HepG2 (cell line): ENCODE measurements around the gene PNLDC1. TPM values are rescaled to one million over a fixed set of nuclear protein-coding genes. Genes with fewer than 3 reads are reported as not detected.

Source experiments
- ADNP ChIP-seq: sonication (generic); formaldehyde crosslinking; IDR thresholded peaks from 2 replicates; pipeline ENCODE4 v1.4.0; 2020; ENCODE audit warnings: missing genetic modification reagents
- ESRRA ChIP-seq: sonication (generic); formaldehyde crosslinking; IDR thresholded peaks from 2 replicates; pipeline ENCODE4 v1.5.1; 2020; ENCODE audit warnings: mild to moderate bottlenecking, low read depth, missing genetic modification reagents
- HOXA7 ChIP-seq: sonication (generic); formaldehyde crosslinking; IDR thresholded peaks from 2 replicates; pipeline ENCODE4 v1.8.1; 2022; ENCODE audit warnings: mild to moderate bottlenecking, missing genetic modification reagents, moderate library complexity
- IRX3 ChIP-seq: sonication (generic); formaldehyde crosslinking; IDR thresholded peaks from 2 replicates; pipeline ENCODE4 v1.8.1; 2023; ENCODE audit warnings: mild to moderate bottlenecking, low read depth, missing genetic modification reagents, borderline replicate concordance
- KDM1A ChIP-seq: IDR thresholded peaks from 2 replicates; pipeline ENCODE4 v1.6.1; 2016; ENCODE audit warnings: missing compliant biosample characterization
- MATR3 ChIP-seq: sonication (generic); formaldehyde crosslinking; IDR thresholded peaks from 2 replicates; pipeline ENCODE4 v1.4.0; 2020; ENCODE audit warnings: missing genetic modification reagents
- MLXIP ChIP-seq: sonication (generic); formaldehyde crosslinking; IDR thresholded peaks from 2 replicates; pipeline ENCODE4 v1.9.0; 2021; ENCODE audit warnings: missing genetic modification reagents, borderline replicate concordance
- NR2C2 ChIP-seq: sonication (generic); formaldehyde crosslinking; IDR thresholded peaks from 2 replicates; pipeline ENCODE4 v1.4.0; 2020; ENCODE audit warnings: missing genetic modification reagents, mild to moderate bottlenecking, moderate library complexity, borderline replicate concordance
- POGZ ChIP-seq: sonication (generic); formaldehyde crosslinking; IDR thresholded peaks from 2 replicates; pipeline ENCODE4 v1.4.0; 2020; ENCODE audit warnings: mild to moderate bottlenecking, missing genetic modification reagents
- RAD21 ChIP-seq: fragments of 450-650 bp; formaldehyde crosslinking; IDR thresholded peaks from 2 replicates; pipeline ENCODE4 v1.5.0; 2020; ENCODE audit warnings: mild to moderate bottlenecking
- RXRB ChIP-seq: IDR thresholded peaks from 2 replicates; pipeline ENCODE4 v1.6.1; 2016; ENCODE audit warnings: borderline replicate concordance, missing genetic modification reagents, missing compliant biosample characterization
- SMAD9 ChIP-seq: sonication (generic); formaldehyde crosslinking; IDR thresholded peaks from 2 replicates; pipeline ENCODE4 v1.5.1; 2020; ENCODE audit warnings: mild to moderate bottlenecking, missing genetic modification reagents
- SNAI1 ChIP-seq: sonication (generic); formaldehyde crosslinking; IDR thresholded peaks from 2 replicates; pipeline ENCODE4 v1.5.0; 2020; ENCODE audit warnings: mild to moderate bottlenecking, missing genetic modification reagents, borderline replicate concordance
- ZGPAT ChIP-seq: IDR thresholded peaks from 2 replicates; pipeline ENCODE4 v1.6.1; 2016; ENCODE audit warnings: mild to moderate bottlenecking
- ZMYM3 ChIP-seq: sonication (generic); formaldehyde crosslinking; IDR thresholded peaks from 2 replicates; pipeline ENCODE4 v1.5.1; 2020; ENCODE audit warnings: mild to moderate bottlenecking, missing genetic modification reagents
- ZNF205 ChIP-seq: IDR thresholded peaks from 2 replicates; pipeline ENCODE4 v1.6.1; 2018; ENCODE audit warnings: missing biosample characterization, missing genetic modification reagents
- ZNF263 ChIP-seq: sonication (generic); formaldehyde crosslinking; IDR thresholded peaks from 2 replicates; pipeline ENCODE4 v1.4.0; 2020; ENCODE audit warnings: missing genetic modification reagents
- ZNF264 ChIP-seq: sonication (generic); formaldehyde crosslinking; IDR thresholded peaks from 2 replicates; pipeline ENCODE4 v1.4.0; 2020; ENCODE audit warnings: missing genetic modification reagents
- ZNF672 ChIP-seq: sonication (generic); formaldehyde crosslinking; IDR thresholded peaks from 2 replicates; pipeline ENCODE4 v1.8.1; 2022; ENCODE audit warnings: missing genetic modification reagents
- polyA plus RNA-seq, 8 experiments: library from polyadenylated mRNA; depleted of rRNA in 3 of 8; stranded (reverse) in 7 of 8; unstranded in 1 of 8; fragments of >200 nt; fragmentation: Illumina TruSeq in 4 of 8; extraction: Trizol in 4 of 8; gene quantifications; 2 replicates each; pipeline versions ENCODE4 v1.2.1 to v1.2.3, GENCODE V29; 2011 to 2016; ENCODE audit warnings: low read depth in 4 of 8, missing spikeins in 1 of 8, mixed read lengths in 1 of 8; ENCODE audit not compliant: insufficient read depth in 1 of 8
- total RNA-seq, 5 experiments: library from RNA; depleted of rRNA; stranded (reverse); fragments of >200 nt; fragmentation: Illumina TruSeq; extraction: Trizol; gene quantifications; 2 replicates each; pipeline ENCODE4 v1.2.3, GENCODE V29; 2016; ENCODE audit warnings: low read depth in 1 of 5
- TF ChIP-seq, protein P1 (sequence below): sonication (generic); formaldehyde crosslinking; IDR thresholded peaks from 2 replicates; pipeline ENCODE4 v1.5.1; 2020; ENCODE audit warnings: missing genetic modification reagents, mild to moderate bottlenecking, borderline replicate concordance
- TF ChIP-seq, protein P2 (sequence below): fragments of 450-650 bp; IDR thresholded peaks from 2 replicates; pipeline ENCODE4 v1.6.1; 2017; ENCODE audit warnings: mild to moderate bottlenecking

The PNLDC1 gene
- total and polyA plus RNA-seq, 2 of the 13 experiments (the other 11 are each of a cell fraction or from before 2014, with no cell fraction given), result not detected

- TF ChIP-seq NR2C2 (CRISPR knock-in tag) (peak; percentile 97), RXRB (CRISPR knock-in tag) (no peak), ZNF672 (CRISPR knock-in tag) (no peak), ADNP (no peak), POGZ (CRISPR knock-in tag) (no peak), MLXIP (CRISPR knock-in tag) (no peak), ZNF264 (CRISPR knock-in tag) (peak; percentile 50; the same call in 1 of the 2 replicates), RAD21 (no peak), HOXA7 (CRISPR knock-in tag) (no peak), MATR3 (CRISPR knock-in tag) (no peak), ESRRA (CRISPR knock-in tag) (no peak), SMAD9 (no peak), SNAI1 (no peak), ZGPAT (CRISPR knock-in tag) (peak; percentile 36; the same call in 1 of the 2 replicates), ZMYM3 (CRISPR knock-in tag) (no peak), IRX3 (CRISPR knock-in tag) (0 out of 2 replicates have a peak, but pooled peaks have one; percentile 4), ZNF205 (CRISPR knock-in tag) (no peak), KDM1A (CRISPR knock-in tag) (no peak), ZNF263 (CRISPR knock-in tag) (no peak)
- TF ChIP-seq, protein P1, sequence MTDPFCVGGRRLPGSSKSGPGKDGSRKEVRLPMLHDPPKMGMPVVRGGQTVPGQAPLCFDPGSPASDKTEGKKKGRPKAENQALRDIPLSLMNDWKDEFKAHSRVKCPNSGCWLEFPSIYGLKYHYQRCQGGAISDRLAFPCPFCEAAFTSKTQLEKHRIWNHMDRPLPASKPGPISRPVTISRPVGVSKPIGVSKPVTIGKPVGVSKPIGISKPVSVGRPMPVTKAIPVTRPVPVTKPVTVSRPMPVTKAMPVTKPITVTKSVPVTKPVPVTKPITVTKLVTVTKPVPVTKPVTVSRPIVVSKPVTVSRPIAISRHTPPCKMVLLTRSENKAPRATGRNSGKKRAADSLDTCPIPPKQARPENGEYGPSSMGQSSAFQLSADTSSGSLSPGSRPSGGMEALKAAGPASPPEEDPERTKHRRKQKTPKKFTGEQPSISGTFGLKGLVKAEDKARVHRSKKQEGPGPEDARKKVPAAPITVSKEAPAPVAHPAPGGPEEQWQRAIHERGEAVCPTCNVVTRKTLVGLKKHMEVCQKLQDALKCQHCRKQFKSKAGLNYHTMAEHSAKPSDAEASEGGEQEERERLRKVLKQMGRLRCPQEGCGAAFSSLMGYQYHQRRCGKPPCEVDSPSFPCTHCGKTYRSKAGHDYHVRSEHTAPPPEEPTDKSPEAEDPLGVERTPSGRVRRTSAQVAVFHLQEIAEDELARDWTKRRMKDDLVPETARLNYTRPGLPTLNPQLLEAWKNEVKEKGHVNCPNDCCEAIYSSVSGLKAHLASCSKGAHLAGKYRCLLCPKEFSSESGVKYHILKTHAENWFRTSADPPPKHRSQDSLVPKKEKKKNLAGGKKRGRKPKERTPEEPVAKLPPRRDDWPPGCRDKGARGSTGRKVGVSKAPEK (CRISPR knock-in tag), result no peak
- TF ChIP-seq, protein P2, sequence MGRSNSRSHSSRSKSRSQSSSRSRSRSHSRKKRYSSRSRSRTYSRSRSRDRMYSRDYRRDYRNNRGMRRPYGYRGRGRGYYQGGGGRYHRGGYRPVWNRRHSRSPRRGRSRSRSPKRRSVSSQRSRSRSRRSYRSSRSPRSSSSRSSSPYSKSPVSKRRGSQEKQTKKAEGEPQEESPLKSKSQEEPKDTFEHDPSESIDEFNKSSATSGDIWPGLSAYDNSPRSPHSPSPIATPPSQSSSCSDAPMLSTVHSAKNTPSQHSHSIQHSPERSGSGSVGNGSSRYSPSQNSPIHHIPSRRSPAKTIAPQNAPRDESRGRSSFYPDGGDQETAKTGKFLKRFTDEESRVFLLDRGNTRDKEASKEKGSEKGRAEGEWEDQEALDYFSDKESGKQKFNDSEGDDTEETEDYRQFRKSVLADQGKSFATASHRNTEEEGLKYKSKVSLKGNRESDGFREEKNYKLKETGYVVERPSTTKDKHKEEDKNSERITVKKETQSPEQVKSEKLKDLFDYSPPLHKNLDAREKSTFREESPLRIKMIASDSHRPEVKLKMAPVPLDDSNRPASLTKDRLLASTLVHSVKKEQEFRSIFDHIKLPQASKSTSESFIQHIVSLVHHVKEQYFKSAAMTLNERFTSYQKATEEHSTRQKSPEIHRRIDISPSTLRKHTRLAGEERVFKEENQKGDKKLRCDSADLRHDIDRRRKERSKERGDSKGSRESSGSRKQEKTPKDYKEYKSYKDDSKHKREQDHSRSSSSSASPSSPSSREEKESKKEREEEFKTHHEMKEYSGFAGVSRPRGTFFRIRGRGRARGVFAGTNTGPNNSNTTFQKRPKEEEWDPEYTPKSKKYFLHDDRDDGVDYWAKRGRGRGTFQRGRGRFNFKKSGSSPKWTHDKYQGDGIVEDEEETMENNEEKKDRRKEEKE, result no peak
Measured at GRCh38 chr6:159790149-159790955, 9.7 kb upstream of the PNLDC1 start, which contains the start of gene MRPL18 (continued).
